GM23338 (cell line): ENCODE results near the gene ZNF26. TPM values are rescaled to one million over a fixed set of nuclear protein-coding genes. Genes with fewer than 3 reads are reported as not detected.

ENCODE experiments used
- ATAC-seq: fragments of 200-7000 bp; cut with Tn5 transposase; 3 replicates; pipeline ENCODE4 v1.9.1; 2020
- DNase-seq: peaks from one replicate; pipeline ENCODE4 v3.0.0-alpha.2; 2015; ENCODE audit warnings: low spot score
- H2AFZ ChIP-seq: fragments of 200-600 bp; sonication (generic); 2 replicates; pipeline ENCODE4 v1.8.0; 2016; ENCODE audit warnings: antibody characterized with exemption, mild to moderate bottlenecking, moderate library complexity
- H3F3A ChIP-seq: fragments of 200-600 bp; sonication (generic); replicated peaks from 2 replicates; pipeline ENCODE4 v1.8.0; 2017; ENCODE audit warnings: antibody characterized with exemption, mixed run types, low read depth
- H3K27ac ChIP-seq: fragments of 200-600 bp; sonication (generic); 2 replicates; pipeline ENCODE4 v1.6.1; 2016; ENCODE audit warnings: low read depth
- H3K27me3 ChIP-seq: fragments of 200-600 bp; sonication (generic); 2 replicates; pipeline ENCODE4 v1.8.0; 2016; ENCODE audit warnings: mild to moderate bottlenecking, mixed run types, moderate library complexity; ENCODE audit not compliant: insufficient read depth
- H3K36me3 ChIP-seq: fragments of 200-600 bp; sonication (generic); 2 replicates; pipeline ENCODE4 v1.8.0; 2016; ENCODE audit warnings: mild to moderate bottlenecking; ENCODE audit not compliant: insufficient read depth
- H3K4me1 ChIP-seq: fragments of 200-600 bp; sonication (generic); 2 replicates; pipeline ENCODE4 v1.8.0; 2016; ENCODE audit warnings: mild to moderate bottlenecking, moderate library complexity; ENCODE audit not compliant: insufficient read depth
- H3K4me2 ChIP-seq: fragments of 200-600 bp; sonication (generic); 2 replicates; pipeline ENCODE4 v1.7.1; 2017; ENCODE audit warnings: mixed run types
- H3K4me3 ChIP-seq: fragments of 200-600 bp; sonication (generic); 2 replicates; pipeline ENCODE4 v1.6.1; 2016; ENCODE audit warnings: mixed run types
- H3K79me2 ChIP-seq: fragments of 200-600 bp; sonication (generic); replicated peaks from 2 replicates; pipeline ENCODE4 v1.8.0; 2017; ENCODE audit warnings: mild to moderate bottlenecking; ENCODE audit not compliant: insufficient read depth
- H3K9me2 ChIP-seq: fragments of 200-600 bp; sonication (generic); 2 replicates; pipeline ENCODE4 v1.8.0; 2017; ENCODE audit not compliant: insufficient read depth
- H4K20me1 ChIP-seq: fragments of 200-600 bp; sonication (generic); replicated peaks from 2 replicates; pipeline ENCODE4 v1.8.0; 2017; ENCODE audit warnings: mild to moderate bottlenecking; ENCODE audit not compliant: insufficient read depth
- H3K27ac Mint-ChIP-seq: 2 replicates; pipeline ENCODE4 v1.8.0; 2020; ENCODE audit warnings: inconsistent platforms, mild to moderate bottlenecking, moderate library complexity, mixed read lengths
- H3K27me3 Mint-ChIP-seq: 3 replicates; pipeline ENCODE4 v1.8.0; 2022; ENCODE audit warnings: low read depth, mild to moderate bottlenecking, moderate library complexity, mixed read lengths, inconsistent platforms; ENCODE audit not compliant: insufficient read depth, poor library complexity
- H3K36me3 Mint-ChIP-seq: 3 replicates; pipeline ENCODE4 v1.8.0; 2021; ENCODE audit warnings: low read depth, mild to moderate bottlenecking, inconsistent platforms, moderate library complexity, mixed read lengths
- H3K4me1 Mint-ChIP-seq: 3 replicates; pipeline ENCODE4 v1.8.0; 2020; ENCODE audit warnings: mild to moderate bottlenecking, inconsistent platforms, mixed read lengths
- H3K4me3 Mint-ChIP-seq: 3 replicates; pipeline ENCODE4 v1.8.0; 2021; ENCODE audit warnings: moderate library complexity, mild to moderate bottlenecking, inconsistent platforms, mixed read lengths
- H3K9me3 Mint-ChIP-seq: 3 replicates; pipeline ENCODE4 v1.8.0; 2020; ENCODE audit warnings: moderate library complexity, mild to moderate bottlenecking, inconsistent platforms, mixed read lengths
- CREB1 ChIP-seq: fragments of 250-450 bp; sonication (Bioruptor Pico); IDR thresholded peaks from 2 replicates; pipeline ENCODE4 v1.5.0; 2020; ENCODE audit warnings: low read depth, mild to moderate bottlenecking, moderate library complexity
- EZH2 ChIP-seq: fragments of 200-600 bp; sonication (generic); IDR thresholded peaks from one replicate; pipeline ENCODE4 v1.8.0; 2017; ENCODE audit warnings: antibody characterized with exemption, mild to moderate bottlenecking, low read depth; ENCODE audit not compliant: unreplicated experiment
- EZH2phosphoT487 ChIP-seq: fragments of 200-600 bp; sonication (generic); IDR thresholded peaks from one replicate; pipeline ENCODE4 v1.8.1; 2018; ENCODE audit warnings: antibody characterized with exemption; ENCODE audit not compliant: unreplicated experiment
- JUNB ChIP-seq: IDR thresholded peaks from one replicate; pipeline ENCODE4 v1.6.1; 2016; ENCODE audit warnings: antibody characterized with exemption; ENCODE audit not compliant: unreplicated experiment
- NANOG ChIP-seq: IDR thresholded peaks from 2 replicates; pipeline ENCODE4 v1.6.1; 2016; ENCODE audit warnings: antibody characterized with exemption, borderline replicate concordance
- POLR2AphosphoS5 ChIP-seq: IDR thresholded peaks from 2 replicates; pipeline ENCODE4 v1.6.1; 2016; ENCODE audit warnings: antibody characterized with exemption, low read depth
- STAT1 ChIP-seq: IDR thresholded peaks from one replicate; pipeline ENCODE4 v1.6.1; 2016; ENCODE audit warnings: antibody characterized with exemption; ENCODE audit not compliant: unreplicated experiment
- ZNF114 ChIP-seq: fragments of 250-450 bp; sonication (Bioruptor Pico); IDR thresholded peaks from 2 replicates; pipeline ENCODE4 v1.5.0; 2020; ENCODE audit warnings: mild to moderate bottlenecking, moderate library complexity
- ZNF331 ChIP-seq: fragments of 250-450 bp; sonication (Bioruptor Pico); IDR thresholded peaks from 2 replicates; pipeline ENCODE4 v1.5.0; 2020; ENCODE audit warnings: low read depth, mild to moderate bottlenecking, moderate library complexity
- polyA plus RNA-seq: library from polyadenylated mRNA; unstranded; fragments of >200 nt; fragmentation: Nextera tagmentation; extraction: Ambion mirVana; gene quantifications from 2 replicates; pipeline ENCODE4 v1.2.1, GENCODE V29; 2016
- total RNA-seq: library from RNA; depleted of rRNA; stranded (reverse); fragments of >200 nt; shearing (Covaris generic); gene quantifications from 2 replicates; pipeline ENCODE4 v1.2.3, GENCODE V29; 2014
- TF ChIP-seq, protein P1 (sequence below): fragments of 250-450 bp; sonication (Bioruptor Pico); IDR thresholded peaks from 2 replicates; pipeline ENCODE4 v1.5.0; 2020; ENCODE audit warnings: mild to moderate bottlenecking, moderate library complexity
- TF ChIP-seq, protein P2 (sequence below): IDR thresholded peaks from one replicate; pipeline ENCODE4 v1.6.1; 2018; ENCODE audit warnings: antibody characterized with exemption; ENCODE audit not compliant: unreplicated experiment
- TF ChIP-seq, protein P3 (sequence below), 2 experiments: fragments of 200-600 bp in 1 of 2; sonication (generic) in 1 of 2; conservative IDR thresholded peaks; 2 replicates each; pipeline versions ENCODE4 v1.5.1 to v1.6.1; 2016 to 2017; ENCODE audit warnings: antibody characterized with exemption in 2 of 2, low read depth in 2 of 2, mild to moderate bottlenecking in 2 of 2, moderate library complexity in 1 of 2
- TF ChIP-seq, protein P4 (sequence below): IDR thresholded peaks from 2 replicates; pipeline ENCODE4 v1.6.1; 2016; ENCODE audit warnings: antibody characterized with exemption

Gene ZNF26
- total and polyA plus RNA-seq, 2 experiments from 2014 or later: 4.8 to 18.9 TPM

DNA sequence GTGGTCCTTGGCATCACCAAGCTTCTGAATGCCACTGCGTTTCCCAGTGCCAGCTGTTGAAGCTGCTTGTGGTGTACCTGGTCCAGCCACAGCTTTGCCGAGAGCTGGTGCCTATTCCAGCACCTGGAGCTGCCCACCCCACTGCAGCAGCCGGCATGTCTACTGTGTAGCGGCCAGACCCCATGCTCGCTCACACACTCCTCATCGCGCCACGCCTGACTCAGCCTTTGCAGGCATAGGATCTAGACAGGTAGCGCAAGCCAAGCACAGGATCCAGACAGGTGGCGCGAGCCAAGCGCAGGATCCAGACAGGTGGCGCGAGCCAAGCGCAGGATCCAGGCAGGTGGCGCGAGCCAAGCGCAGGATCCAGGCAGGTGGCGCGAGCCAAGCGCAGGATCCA, 18.4 kb upstream of the ZNF26 start:
- Histone ChIP-seq H4K20me1 (no peaks in the 10 kb centered on the region), H2AFZ (no peak overlapping the region), H3K4me3 (no peak overlapping the region), H3K4me2 (no peak overlapping the region), H3K79me2 (no peaks in the 10 kb centered on the region), H3K4me1 (no peaks in the 10 kb centered on the region), H3K9me2 (no peaks in the 10 kb centered on the region), H3F3A (no peaks in the 10 kb centered on the region), H3K36me3 (peaks cover under 1% of the 10 kb centered on the region; the same call in 1 of the 2 replicates), H3K27ac (no peak overlapping the region), H3K27me3 (no peaks in the 10 kb centered on the region)
- DNase-seq (no peak), ATAC-seq (no peak)
- H3K36me3 Mint-ChIP-seq: peaks cover 48% of the 10 kb centered on the region
- TF ChIP-seq EZH2phosphoT487 (no peak), JUNB (no peak), EZH2 (no peak), NANOG (no peak), ZNF114 (CRISPR knock-in tag) (no peak), POLR2AphosphoS5 (no peak), STAT1 (no peak), CREB1 (CRISPR knock-in tag) (no peak), ZNF331 (CRISPR knock-in tag) (no peak)
- TF ChIP-seq, protein P1, sequence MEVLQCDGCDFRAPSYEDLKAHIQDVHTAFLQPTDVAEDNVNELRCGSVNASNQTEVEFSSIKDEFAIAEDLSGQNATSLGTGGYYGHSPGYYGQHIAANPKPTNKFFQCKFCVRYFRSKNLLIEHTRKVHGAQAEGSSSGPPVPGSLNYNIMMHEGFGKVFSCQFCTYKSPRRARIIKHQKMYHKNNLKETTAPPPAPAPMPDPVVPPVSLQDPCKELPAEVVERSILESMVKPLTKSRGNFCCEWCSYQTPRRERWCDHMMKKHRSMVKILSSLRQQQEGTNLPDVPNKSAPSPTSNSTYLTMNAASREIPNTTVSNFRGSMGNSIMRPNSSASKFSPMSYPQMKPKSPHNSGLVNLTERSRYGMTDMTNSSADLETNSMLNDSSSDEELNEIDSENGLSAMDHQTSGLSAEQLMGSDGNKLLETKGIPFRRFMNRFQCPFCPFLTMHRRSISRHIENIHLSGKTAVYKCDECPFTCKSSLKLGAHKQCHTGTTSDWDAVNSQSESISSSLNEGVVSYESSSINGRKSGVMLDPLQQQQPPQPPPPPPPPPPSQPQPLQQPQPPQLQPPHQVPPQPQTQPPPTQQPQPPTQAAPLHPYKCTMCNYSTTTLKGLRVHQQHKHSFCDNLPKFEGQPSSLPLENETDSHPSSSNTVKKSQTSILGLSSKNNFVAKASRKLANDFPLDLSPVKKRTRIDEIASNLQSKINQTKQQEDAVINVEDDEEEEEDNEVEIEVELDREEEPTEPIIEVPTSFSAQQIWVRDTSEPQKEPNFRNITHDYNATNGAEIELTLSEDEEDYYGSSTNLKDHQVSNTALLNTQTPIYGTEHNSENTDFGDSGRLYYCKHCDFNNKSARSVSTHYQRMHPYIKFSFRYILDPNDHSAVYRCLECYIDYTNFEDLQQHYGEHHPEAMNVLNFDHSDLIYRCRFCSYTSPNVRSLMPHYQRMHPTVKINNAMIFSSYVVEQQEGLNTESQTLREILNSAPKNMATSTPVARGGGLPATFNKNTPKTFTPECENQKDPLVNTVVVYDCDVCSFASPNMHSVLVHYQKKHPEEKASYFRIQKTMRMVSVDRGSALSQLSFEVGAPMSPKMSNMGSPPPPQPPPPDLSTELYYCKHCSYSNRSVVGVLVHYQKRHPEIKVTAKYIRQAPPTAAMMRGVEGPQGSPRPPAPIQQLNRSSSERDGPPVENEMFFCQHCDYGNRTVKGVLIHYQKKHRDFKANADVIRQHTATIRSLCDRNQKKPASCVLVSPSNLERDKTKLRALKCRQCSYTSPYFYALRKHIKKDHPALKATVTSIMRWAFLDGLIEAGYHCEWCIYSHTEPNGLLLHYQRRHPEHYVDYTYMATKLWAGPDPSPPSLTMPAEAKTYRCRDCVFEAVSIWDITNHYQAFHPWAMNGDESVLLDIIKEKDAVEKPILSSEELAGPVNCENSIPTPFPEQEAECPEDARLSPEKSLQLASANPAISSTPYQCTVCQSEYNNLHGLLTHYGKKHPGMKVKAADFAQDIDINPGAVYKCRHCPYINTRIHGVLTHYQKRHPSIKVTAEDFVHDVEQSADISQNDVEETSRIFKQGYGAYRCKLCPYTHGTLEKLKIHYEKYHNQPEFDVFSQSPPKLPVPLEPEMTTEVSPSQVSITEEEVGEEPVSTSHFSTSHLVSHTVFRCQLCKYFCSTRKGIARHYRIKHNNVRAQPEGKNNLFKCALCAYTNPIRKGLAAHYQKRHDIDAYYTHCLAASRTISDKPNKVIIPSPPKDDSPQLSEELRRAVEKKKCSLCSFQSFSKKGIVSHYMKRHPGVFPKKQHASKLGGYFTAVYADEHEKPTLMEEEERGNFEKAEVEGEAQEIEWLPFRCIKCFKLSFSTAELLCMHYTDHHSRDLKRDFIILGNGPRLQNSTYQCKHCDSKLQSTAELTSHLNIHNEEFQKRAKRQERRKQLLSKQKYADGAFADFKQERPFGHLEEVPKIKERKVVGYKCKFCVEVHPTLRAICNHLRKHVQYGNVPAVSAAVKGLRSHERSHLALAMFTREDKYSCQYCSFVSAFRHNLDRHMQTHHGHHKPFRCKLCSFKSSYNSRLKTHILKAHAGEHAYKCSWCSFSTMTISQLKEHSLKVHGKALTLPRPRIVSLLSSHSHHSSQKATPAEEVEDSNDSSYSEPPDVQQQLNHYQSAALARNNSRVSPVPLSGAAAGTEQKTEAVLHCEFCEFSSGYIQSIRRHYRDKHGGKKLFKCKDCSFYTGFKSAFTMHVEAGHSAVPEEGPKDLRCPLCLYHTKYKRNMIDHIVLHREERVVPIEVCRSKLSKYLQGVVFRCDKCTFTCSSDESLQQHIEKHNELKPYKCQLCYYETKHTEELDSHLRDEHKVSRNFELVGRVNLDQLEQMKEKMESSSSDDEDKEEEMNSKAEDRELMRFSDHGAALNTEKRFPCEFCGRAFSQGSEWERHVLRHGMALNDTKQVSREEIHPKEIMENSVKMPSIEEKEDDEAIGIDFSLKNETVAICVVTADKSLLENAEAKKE: no peak
- TF ChIP-seq, protein P2, sequence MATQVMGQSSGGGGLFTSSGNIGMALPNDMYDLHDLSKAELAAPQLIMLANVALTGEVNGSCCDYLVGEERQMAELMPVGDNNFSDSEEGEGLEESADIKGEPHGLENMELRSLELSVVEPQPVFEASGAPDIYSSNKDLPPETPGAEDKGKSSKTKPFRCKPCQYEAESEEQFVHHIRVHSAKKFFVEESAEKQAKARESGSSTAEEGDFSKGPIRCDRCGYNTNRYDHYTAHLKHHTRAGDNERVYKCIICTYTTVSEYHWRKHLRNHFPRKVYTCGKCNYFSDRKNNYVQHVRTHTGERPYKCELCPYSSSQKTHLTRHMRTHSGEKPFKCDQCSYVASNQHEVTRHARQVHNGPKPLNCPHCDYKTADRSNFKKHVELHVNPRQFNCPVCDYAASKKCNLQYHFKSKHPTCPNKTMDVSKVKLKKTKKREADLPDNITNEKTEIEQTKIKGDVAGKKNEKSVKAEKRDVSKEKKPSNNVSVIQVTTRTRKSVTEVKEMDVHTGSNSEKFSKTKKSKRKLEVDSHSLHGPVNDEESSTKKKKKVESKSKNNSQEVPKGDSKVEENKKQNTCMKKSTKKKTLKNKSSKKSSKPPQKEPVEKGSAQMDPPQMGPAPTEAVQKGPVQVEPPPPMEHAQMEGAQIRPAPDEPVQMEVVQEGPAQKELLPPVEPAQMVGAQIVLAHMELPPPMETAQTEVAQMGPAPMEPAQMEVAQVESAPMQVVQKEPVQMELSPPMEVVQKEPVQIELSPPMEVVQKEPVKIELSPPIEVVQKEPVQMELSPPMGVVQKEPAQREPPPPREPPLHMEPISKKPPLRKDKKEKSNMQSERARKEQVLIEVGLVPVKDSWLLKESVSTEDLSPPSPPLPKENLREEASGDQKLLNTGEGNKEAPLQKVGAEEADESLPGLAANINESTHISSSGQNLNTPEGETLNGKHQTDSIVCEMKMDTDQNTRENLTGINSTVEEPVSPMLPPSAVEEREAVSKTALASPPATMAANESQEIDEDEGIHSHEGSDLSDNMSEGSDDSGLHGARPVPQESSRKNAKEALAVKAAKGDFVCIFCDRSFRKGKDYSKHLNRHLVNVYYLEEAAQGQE: no peak
- TF ChIP-seq, protein P3, sequence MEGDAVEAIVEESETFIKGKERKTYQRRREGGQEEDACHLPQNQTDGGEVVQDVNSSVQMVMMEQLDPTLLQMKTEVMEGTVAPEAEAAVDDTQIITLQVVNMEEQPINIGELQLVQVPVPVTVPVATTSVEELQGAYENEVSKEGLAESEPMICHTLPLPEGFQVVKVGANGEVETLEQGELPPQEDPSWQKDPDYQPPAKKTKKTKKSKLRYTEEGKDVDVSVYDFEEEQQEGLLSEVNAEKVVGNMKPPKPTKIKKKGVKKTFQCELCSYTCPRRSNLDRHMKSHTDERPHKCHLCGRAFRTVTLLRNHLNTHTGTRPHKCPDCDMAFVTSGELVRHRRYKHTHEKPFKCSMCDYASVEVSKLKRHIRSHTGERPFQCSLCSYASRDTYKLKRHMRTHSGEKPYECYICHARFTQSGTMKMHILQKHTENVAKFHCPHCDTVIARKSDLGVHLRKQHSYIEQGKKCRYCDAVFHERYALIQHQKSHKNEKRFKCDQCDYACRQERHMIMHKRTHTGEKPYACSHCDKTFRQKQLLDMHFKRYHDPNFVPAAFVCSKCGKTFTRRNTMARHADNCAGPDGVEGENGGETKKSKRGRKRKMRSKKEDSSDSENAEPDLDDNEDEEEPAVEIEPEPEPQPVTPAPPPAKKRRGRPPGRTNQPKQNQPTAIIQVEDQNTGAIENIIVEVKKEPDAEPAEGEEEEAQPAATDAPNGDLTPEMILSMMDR (conservative IDR thresholded peaks at IDR 0.05; ENCODE audit: low read depth in 2 of 2): no peak
- TF ChIP-seq, protein P4, sequence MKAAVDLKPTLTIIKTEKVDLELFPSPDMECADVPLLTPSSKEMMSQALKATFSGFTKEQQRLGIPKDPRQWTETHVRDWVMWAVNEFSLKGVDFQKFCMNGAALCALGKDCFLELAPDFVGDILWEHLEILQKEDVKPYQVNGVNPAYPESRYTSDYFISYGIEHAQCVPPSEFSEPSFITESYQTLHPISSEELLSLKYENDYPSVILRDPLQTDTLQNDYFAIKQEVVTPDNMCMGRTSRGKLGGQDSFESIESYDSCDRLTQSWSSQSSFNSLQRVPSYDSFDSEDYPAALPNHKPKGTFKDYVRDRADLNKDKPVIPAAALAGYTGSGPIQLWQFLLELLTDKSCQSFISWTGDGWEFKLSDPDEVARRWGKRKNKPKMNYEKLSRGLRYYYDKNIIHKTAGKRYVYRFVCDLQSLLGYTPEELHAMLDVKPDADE: no peak
- no peak overlapping the region for H3K4me3 Mint-ChIP-seq
- peaks cover 89% of the 10 kb centered on the region for H3K9me3 Mint-ChIP-seq
- no peaks in the 10 kb centered on the region; the same call in 2 of the 3 replicates for H3K4me1 Mint-ChIP-seq
- H3K27me3 Mint-ChIP-seq: peaks cover 2% of the 10 kb centered on the region
- no peak overlapping the region for H3K27ac Mint-ChIP-seq
